GM12892 (cell line): ENCODE results near the gene RPL39.

Source experiments
- POLR2A ChIP-seq: IDR thresholded peaks from 2 replicates; pipeline ENCODE4 v1.6.1; 2011; ENCODE audit warnings: low read depth, low read length, control low read depth
- POLR2AphosphoS5 ChIP-seq: IDR thresholded peaks from 2 replicates; pipeline ENCODE4 v1.6.1; 2011; ENCODE audit warnings: low read depth, low read length, control low read depth

- no peak for TF ChIP-seq POLR2A
- TF ChIP-seq POLR2AphosphoS5: no peak
Measured at GRCh38 chrX:119790977-119791436, 423 bp downstream of the RPL39 start.
